NOMO-1 (cell line): Measurements from ENCODE around the gene KCTD1.

Experiments used
- DNase-seq, 2 experiments: peaks; one replicate each; lab custom pipeline; 2025; ENCODE audit not compliant: unreplicated experiment in 2 of 2; lab: John Stamatoyannopoulos, UW

Gene KCTD1

GRCh38 chr18:26549263-26550094, 1.1 kb upstream of the KCTD1 start:
- peak; percentile 21 to 36 for DNase-seq

DNA sequence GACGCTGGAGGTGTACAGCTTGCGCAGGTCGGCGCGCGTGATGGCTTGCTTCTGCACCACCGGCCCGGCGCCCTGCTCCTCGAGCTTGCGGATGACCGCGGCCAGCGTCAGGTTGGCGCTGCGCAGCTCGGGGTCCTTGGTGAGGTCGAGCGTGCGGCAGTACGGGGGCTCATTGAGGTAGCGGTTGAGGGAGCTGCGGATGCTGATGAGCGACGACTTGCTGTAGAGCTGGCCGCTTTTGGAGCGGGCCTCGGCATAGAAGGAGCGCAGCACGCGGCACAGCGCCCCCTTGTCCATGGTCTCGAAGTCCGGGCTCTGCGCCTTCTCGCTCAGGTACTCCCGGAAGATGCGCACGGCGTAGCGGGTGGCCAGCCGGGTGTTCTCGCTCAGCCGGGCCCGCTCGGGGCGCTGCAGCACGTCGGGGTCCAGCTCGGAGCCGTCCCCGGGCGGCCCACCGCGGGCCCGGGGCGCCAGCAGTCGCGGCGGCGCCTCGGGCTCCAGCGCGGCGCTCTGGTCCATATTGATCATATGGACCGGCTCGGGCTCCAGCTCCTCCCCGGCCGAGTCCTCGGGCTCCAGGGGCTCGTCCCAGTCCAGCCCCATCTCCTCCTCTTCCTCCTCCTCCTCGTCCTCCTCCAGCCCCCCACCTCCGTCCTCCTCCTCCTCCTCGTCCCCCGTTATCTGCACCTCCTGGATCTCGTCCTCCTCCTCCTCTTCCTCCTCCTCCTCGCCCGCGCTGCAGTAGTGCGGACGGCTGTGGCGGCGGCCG, 523 bp downstream of the KCTD1 start:
- no peak for DNase-seq

- DNase-seq, result no peak
Measured at GRCh38 chr18:26546875-26547645, 1.3 kb downstream of the KCTD1 start.

- no peak for DNase-seq
Measured at GRCh38 chr18:26546170-26546874, 2.0 kb downstream of the KCTD1 start.

- DNase-seq, result peak in 1 of 2 experiments; percentile 25
Measured at GRCh38 chr18:26545335-26546123, 2.8 kb downstream of the KCTD1 start.

DNA sequence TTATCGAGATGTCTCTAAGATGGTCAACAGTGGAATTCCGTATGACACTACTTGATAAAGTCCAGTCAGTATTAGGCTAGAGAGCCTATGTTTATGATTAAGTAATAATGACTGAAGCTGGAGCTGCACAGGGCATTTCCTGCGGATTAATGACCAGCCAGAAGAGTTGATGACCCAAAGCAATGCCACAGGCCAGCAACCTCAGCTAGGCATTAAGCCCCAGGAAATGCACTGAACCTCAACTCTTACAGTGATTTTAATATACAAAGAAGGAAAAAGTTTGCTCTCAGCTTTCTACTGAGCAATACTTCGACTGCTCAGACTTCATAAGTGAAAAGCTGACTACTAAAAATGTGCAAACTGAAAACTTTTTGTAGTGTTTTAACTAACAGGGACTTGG, 3.9 kb downstream of the KCTD1 start:
- no peak for DNase-seq

GRCh38 chr18:26543373-26543772, 5.0 kb downstream of the KCTD1 start:
- DNase-seq, result no peak

GRCh38 chr18:26540043-26540628, 8.2 kb downstream of the KCTD1 start:
- DNase-seq, result no peak

- no peak for DNase-seq
Measured at GRCh38 chr18:26538524-26538923, 9.8 kb downstream of the KCTD1 start.

GRCh38 chr18:26536664-26537063, 11.7 kb downstream of the KCTD1 start:
- no peak for DNase-seq

- DNase-seq, result no peak
Measured at GRCh38 chr18:26536032-26536431, 12.3 kb downstream of the KCTD1 start.

- DNase-seq, result no peak
Measured at GRCh38 chr18:26535630-26536029, 12.7 kb downstream of the KCTD1 start.

GRCh38 chr18:26532367-26533340, 15.7 kb downstream of the KCTD1 start:
- no peak for DNase-seq

DNA sequence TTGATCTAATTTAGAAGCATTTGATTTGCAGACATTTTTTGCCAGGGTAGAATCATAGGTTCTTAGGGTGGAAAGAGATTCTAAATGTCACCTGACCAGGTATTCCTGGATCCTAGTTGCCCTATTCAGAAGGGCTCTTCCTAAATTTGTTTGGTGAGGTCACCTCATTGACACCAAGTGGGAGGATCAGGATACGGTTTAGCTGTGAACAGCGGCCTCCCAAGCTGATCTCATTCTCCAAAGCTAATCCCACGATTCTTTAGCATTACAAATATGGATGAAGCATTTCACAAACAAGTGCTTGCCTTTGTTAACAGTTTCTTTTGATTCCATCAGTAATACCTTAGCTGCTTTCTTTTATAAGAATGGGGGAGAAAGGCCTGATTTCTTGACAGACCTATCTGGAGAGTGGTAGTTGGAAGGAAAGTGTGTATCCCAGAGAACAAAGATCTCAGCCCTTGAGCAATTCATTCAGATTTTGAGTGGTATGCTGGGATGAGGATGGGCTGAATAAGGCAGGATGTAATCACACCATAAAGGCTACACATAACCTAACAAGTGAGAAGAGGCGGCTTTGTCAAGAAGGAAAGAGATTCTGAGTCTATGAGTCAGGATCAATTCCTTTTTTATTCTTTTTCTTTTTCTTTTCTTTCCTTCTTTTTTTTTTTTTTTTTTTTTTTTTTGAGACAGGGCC, 16.6 kb downstream of the KCTD1 start:
- no peak for DNase-seq

DNA sequence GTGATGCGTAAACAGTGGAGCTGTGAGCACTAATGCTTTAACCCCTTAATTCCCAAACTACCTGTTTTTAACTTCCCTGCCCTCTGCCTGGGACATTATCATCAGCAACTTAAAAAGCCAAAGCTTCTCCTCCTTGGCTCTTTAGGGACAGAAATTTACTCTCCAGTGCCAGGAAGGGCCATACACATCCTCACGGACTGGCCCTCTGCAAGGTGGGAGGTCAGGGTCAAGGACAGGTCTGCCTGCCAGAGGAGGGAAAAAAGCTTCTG, 21.5 kb downstream of the KCTD1 start:
- DNase-seq, result no peak

- DNase-seq, result no peak
Measured at GRCh38 chr18:26526128-26526965, 22.0 kb downstream of the KCTD1 start.
